ENCODE results near the gene CEP19.

Gene CEP19

GRCh38 chr3:196673632-196674031 lies 38.4 kb downstream of the CEP19 start:
- no peak for TF ChIP-seq EZH2phosphoT487 (IDR thresholded peaks at IDR 0.05; ENCODE audit: borderline replicate concordance)
- TF ChIP-seq CTCF (conservative IDR thresholded peaks at IDR 0.05; ENCODE audit: low read length), result no peak
- Histone ChIP-seq H3K79me2 (ENCODE audit: insufficient read depth, low read length) (no peaks in the 10 kb centered on the region), H3K9me3 (ENCODE audit: insufficient read depth, low read depth, low read length) (no peaks in the 10 kb centered on the region), H3K4me1 (ENCODE audit: insufficient read depth, low read length, poor library complexity, severe bottlenecking) (no peaks in the 10 kb centered on the region), H2AFZ (ENCODE audit: low read length) (no peak overlapping the region), H3K36me3 (ENCODE audit: insufficient read depth, low read length) (no peaks in the 10 kb centered on the region; the same call in 1 of the 2 replicates), H3K27me3 (ENCODE audit: insufficient read depth, low read length, poor library complexity, severe bottlenecking) (no peaks in the 10 kb centered on the region), H4K20me1 (ENCODE audit: insufficient read depth, low read length, poor library complexity, severe bottlenecking) (no peaks in the 10 kb centered on the region), H3K4me2 (ENCODE audit: low read depth, low read length, poor library complexity, severe bottlenecking) (no peak overlapping the region), H3K9ac (ENCODE audit: low read depth, low read length, poor library complexity, severe bottlenecking) (no peak overlapping the region), H3K4me3 (ENCODE audit: low read length, poor library complexity, severe bottlenecking) (no peak overlapping the region), H3K9me2 (replicated peaks; ENCODE audit: low read depth, low read length) (no peaks in the 10 kb centered on the region), H3F3A (ENCODE audit: low read depth) (0 out of 2 replicates have a peak, but pooled peaks cover 3% of the 10 kb centered on the region)

- H3K9ac ChIP-seq (ENCODE audit: low read depth, low read length, poor library complexity, severe bottlenecking), result no peak overlapping the region
- H2AFZ ChIP-seq (ENCODE audit: low read length), result no peak overlapping the region
- no peaks in the 10 kb centered on the region for H3K9me2 ChIP-seq (replicated peaks; ENCODE audit: low read depth, low read length)
- no peaks in the 10 kb centered on the region for H3K27me3 ChIP-seq (ENCODE audit: insufficient read depth, low read length, poor library complexity, severe bottlenecking)
- no peak overlapping the region for H3K4me2 ChIP-seq (ENCODE audit: low read depth, low read length, poor library complexity, severe bottlenecking)
- 0 out of 2 replicates have a peak, but pooled peaks cover 3% of the 10 kb centered on the region for H3F3A ChIP-seq (ENCODE audit: low read depth)
- H3K9me3 ChIP-seq (ENCODE audit: insufficient read depth, low read depth, low read length), result no peaks in the 10 kb centered on the region
- H3K4me1 ChIP-seq (ENCODE audit: insufficient read depth, low read length, poor library complexity, severe bottlenecking), result no peaks in the 10 kb centered on the region
- no peaks in the 10 kb centered on the region for H3K36me3 ChIP-seq (ENCODE audit: insufficient read depth, low read length)
- no peaks in the 10 kb centered on the region for H4K20me1 ChIP-seq (ENCODE audit: insufficient read depth, low read length, poor library complexity, severe bottlenecking)
- peaks cover 4% of the 10 kb centered on the region; the same call in 1 of the 2 replicates for H3K79me2 ChIP-seq (ENCODE audit: insufficient read depth, low read length)
- TF ChIP-seq CTCF (conservative IDR thresholded peaks at IDR 0.05; ENCODE audit: low read length) (no peak), EZH2phosphoT487 (IDR thresholded peaks at IDR 0.05; ENCODE audit: borderline replicate concordance) (no peak)
- no peak overlapping the region for H3K4me3 ChIP-seq (ENCODE audit: low read length, poor library complexity, severe bottlenecking)
Observed at GRCh38 chr3:196670339-196670738, 41.7 kb downstream of the CEP19 start.

GRCh38 chr3:196667056-196667825 lies 44.8 kb downstream of the CEP19 start:
- Histone ChIP-seq H3K9ac (ENCODE audit: low read depth, low read length, poor library complexity, severe bottlenecking) (no peak overlapping the region), H3K36me3 (ENCODE audit: insufficient read depth, low read length) (peaks cover 15% of the 10 kb centered on the region; the same call in 1 of the 2 replicates), H2AFZ (ENCODE audit: low read length) (no peak overlapping the region), H3K9me3 (ENCODE audit: insufficient read depth, low read depth, low read length) (no peaks in the 10 kb centered on the region), H3K79me2 (ENCODE audit: insufficient read depth, low read length) (peaks cover 12% of the 10 kb centered on the region; the same call in 1 of the 2 replicates), H4K20me1 (ENCODE audit: insufficient read depth, low read length, poor library complexity, severe bottlenecking) (peaks cover 20% of the 10 kb centered on the region), H3F3A (ENCODE audit: low read depth) (0 out of 2 replicates have a peak, but pooled peaks cover 3% of the 10 kb centered on the region), H3K27me3 (ENCODE audit: insufficient read depth, low read length, poor library complexity, severe bottlenecking) (no peaks in the 10 kb centered on the region), H3K9me2 (replicated peaks; ENCODE audit: low read depth, low read length) (no peaks in the 10 kb centered on the region), H3K4me3 (ENCODE audit: low read length, poor library complexity, severe bottlenecking) (no peak overlapping the region), H3K4me1 (ENCODE audit: insufficient read depth, low read length, poor library complexity, severe bottlenecking) (peaks cover 4% of the 10 kb centered on the region), H3K4me2 (ENCODE audit: low read depth, low read length, poor library complexity, severe bottlenecking) (no peak overlapping the region)
- no peak for TF ChIP-seq CTCF (conservative IDR thresholded peaks at IDR 0.05; ENCODE audit: low read length)
- no peak for TF ChIP-seq EZH2phosphoT487 (IDR thresholded peaks at IDR 0.05; ENCODE audit: borderline replicate concordance)

Data from Loucy (cell line).